ENCODE data around the gene ATAD3B.
"Not testable (repeated sequence)": the region's sequence is repeated elsewhere in the genome, so short reads cannot be mapped to it uniquely, and the experiment has no call there.

ATAD3B gene

GRCh38 chr1:1442069-1442770, 29.3 kb upstream of the ATAD3B start:
- no peak overlapping the region for H3K4me3 ChIP-seq (ENCODE audit: control insufficient read depth, low read depth, low read length)
- TF ChIP-seq CTCF (conservative IDR thresholded peaks at IDR 0.05; ENCODE audit: control insufficient read depth, insufficient read depth, low read depth, low read length): no peak
- DNase-seq (ENCODE audit: low read depth): no peak

DNA sequence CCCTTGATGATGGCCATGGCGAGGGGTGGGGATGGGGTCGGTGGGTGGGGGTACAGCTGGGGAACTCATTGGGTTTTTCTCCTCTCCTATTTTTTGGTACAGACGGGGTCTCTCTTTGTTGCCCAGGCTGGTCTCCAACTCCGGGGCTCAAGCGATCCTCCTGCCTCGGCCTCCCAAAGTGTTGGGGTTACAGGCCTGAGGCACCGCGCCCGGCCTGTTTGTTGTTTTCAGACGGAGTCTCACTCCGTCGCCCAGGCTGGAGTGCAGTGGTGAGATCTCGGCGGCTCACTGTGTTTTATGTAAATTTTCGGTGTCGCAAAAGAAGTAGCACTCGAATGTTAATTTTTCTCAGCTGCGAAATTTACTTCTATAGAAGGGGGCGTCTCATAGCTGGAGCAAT, 24.9 kb upstream of the ATAD3B start:
- DNase-seq (ENCODE audit: low read depth); H3K4me3 ChIP-seq (ENCODE audit: control insufficient read depth, low read depth, low read length): not testable (repeated sequence)

GRCh38 chr1:1449099-1449739, 22.3 kb upstream of the ATAD3B start, which contains the start of gene ATAD3C:
ATAD3C (plus strand) TSS chr1:1449689; CDS start chr1:1450684, 995 bp downstream.
- H3K4me3 ChIP-seq (ENCODE audit: control insufficient read depth, low read depth, low read length): no peak within 1 kb of the TSS
- no peak for DNase-seq (ENCODE audit: low read depth)
- TF ChIP-seq CTCF (conservative IDR thresholded peaks at IDR 0.05; ENCODE audit: control insufficient read depth, insufficient read depth, low read depth, low read length): no peak

DNA sequence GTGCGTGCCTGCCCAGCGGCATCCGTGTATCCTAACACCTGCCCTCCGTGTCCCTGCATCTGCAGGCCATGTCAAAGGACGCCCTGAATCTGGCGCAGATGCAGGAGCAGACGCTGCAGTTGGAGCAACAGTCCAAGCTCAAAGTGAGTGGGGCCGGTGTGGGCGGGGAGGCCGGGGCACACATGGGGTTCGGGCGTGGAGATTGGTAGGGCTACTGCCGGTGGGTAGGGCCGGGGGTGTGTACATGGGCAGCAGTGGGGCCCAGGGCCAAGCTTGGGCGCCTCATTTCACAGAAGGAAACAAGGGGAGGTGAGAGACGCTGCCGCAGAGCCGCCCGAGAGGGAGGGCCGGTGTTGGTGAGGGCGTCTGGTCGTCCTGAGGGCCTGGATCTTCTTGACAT, 20.9 kb upstream of the ATAD3B start:
- DNase-seq (ENCODE audit: low read depth); H3K4me3 ChIP-seq (ENCODE audit: control insufficient read depth, low read depth, low read length): not testable (repeated sequence)

- DNase-seq (ENCODE audit: low read depth): no peak
- no peak overlapping the region for H3K4me3 ChIP-seq (ENCODE audit: control insufficient read depth, low read depth, low read length)
- TF ChIP-seq CTCF (conservative IDR thresholded peaks at IDR 0.05; ENCODE audit: control insufficient read depth, insufficient read depth, low read depth, low read length): no peak
Observed at GRCh38 chr1:1451696-1452364, 19.7 kb upstream of the ATAD3B start.

GRCh38 chr1:1452365-1452739, 19.2 kb upstream of the ATAD3B start:
- H3K4me3 ChIP-seq (ENCODE audit: control insufficient read depth, low read depth, low read length): not testable (repeated sequence)

GRCh38 chr1:1452882-1453281, 18.7 kb upstream of the ATAD3B start:
- TF ChIP-seq CTCF (conservative IDR thresholded peaks at IDR 0.05; ENCODE audit: control insufficient read depth, insufficient read depth, low read depth, low read length): no peak
- H3K4me3 ChIP-seq (ENCODE audit: control insufficient read depth, low read depth, low read length): no peak overlapping the region
- DNase-seq (ENCODE audit: low read depth): no peak

More at GRCh38 chr1:1452365-1452739, 19.2 kb upstream of the ATAD3B start:
- not testable (repeated sequence) for DNase-seq (ENCODE audit: low read depth)

DNA sequence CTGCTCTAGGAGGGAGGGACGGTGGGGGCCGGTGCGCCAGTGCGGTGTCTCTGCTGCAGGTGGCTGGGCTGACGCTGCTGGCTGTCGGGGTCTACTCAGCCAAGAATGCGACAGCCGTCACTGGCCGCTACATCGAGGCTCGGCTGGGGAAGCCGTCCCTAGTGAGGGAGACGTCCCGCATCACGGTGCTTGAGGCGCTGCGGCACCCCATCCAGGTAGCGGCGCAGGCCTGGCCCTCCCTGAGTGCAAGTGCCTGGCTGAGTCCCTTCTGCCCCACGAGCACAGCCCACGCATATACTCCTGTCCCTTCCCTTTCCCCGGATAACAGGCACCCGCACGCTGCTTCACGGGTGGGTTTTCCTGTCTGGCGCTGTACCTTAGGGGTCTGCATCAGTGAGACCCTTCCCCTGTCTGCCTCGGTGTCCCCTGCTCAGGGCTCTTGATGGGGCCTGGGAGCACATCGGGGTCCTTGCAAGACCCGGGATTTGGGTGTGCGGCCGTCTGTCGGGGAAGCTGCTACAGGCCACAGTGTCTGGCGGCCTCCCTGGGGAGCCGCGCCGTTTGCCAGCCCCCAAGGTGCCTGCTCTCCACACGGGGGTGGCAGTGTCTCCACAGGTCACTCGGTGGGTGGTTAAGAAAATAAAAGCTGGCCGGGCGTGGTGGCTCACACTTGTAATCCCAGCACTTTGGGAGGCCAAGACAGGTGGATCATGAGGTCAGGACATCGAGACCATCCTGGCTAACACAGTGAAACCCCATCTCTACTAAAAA, 17.1 kb upstream of the ATAD3B start:
- DNase-seq (ENCODE audit: low read depth); H3K4me3 ChIP-seq (ENCODE audit: control insufficient read depth, low read depth, low read length): not testable (repeated sequence)
